ENCODE data around the gene S100A12. TPM values are rescaled to one million over a fixed set of nuclear protein-coding genes. Genes with fewer than 3 reads are reported as not detected.

S100A12 gene
- total RNA-seq, 4 donors from 2014 or later = 2.6 to 3.2 TPM; not detected in 2

DNA sequence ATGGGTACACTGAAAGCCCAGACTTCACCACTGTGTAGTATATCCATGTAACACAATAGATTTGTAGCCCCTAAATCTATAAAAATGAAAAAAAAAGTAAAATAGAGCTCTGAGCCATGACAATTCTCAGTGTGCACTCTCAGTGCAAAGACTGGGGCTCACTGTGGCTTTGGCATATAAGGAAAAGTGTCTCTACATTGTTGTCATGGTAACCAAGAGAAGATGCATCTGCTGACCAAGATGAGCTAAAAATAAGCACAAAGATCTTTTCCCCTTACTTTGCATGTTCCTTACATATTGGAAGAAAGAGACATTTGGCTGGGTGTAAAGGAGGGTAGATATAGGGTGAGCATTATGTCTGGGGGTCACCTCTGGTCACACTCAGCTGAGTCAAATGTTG lies 38.8 kb downstream of the S100A12 start:
- TF ChIP-seq, protein P1, sequence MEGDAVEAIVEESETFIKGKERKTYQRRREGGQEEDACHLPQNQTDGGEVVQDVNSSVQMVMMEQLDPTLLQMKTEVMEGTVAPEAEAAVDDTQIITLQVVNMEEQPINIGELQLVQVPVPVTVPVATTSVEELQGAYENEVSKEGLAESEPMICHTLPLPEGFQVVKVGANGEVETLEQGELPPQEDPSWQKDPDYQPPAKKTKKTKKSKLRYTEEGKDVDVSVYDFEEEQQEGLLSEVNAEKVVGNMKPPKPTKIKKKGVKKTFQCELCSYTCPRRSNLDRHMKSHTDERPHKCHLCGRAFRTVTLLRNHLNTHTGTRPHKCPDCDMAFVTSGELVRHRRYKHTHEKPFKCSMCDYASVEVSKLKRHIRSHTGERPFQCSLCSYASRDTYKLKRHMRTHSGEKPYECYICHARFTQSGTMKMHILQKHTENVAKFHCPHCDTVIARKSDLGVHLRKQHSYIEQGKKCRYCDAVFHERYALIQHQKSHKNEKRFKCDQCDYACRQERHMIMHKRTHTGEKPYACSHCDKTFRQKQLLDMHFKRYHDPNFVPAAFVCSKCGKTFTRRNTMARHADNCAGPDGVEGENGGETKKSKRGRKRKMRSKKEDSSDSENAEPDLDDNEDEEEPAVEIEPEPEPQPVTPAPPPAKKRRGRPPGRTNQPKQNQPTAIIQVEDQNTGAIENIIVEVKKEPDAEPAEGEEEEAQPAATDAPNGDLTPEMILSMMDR (IDR thresholded peaks at IDR 0.05) = no peak
- no peak for TF ChIP-seq POLR2A (IDR thresholded peaks at IDR 0.05)
- H3K4me3 ChIP-seq = no peak overlapping the region
- no peaks in the 10 kb centered on the region for H3K36me3 ChIP-seq
- H3K4me1 ChIP-seq = no peaks in the 10 kb centered on the region
- no peak overlapping the region for H3K27ac ChIP-seq
- DNase-seq = no peak
- intact Hi-C loops (cut with DNase I; ENCODE audit: low total_unique reads) = no loop called here
- H3K9me3 ChIP-seq = no peaks in the 10 kb centered on the region
- no peaks in the 10 kb centered on the region for H3K27me3 ChIP-seq

DNA sequence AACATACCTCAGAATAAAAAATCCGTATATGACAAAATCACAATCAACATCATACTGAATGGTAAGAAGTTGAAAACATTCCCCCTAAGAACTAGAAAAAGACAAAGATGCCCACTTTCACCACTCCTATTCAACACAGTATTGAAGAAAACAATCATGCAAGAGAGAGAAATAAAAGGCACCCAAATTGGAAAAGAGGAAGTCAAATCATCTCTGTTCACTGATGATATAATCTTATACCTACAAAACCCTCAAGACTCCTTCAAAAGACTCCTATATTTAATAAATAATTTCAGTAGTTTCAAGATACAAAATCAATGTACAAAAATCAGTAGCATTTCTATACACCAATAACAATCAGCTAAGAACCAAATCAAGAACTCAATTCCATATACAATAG lies 41.5 kb downstream of the S100A12 start:
- no peak overlapping the region for H3K27ac ChIP-seq
- H3K4me1 ChIP-seq = no peaks in the 10 kb centered on the region
- no peaks in the 10 kb centered on the region for H3K36me3 ChIP-seq
- DNase-seq = no peak
- no peaks in the 10 kb centered on the region for H3K27me3 ChIP-seq
- no peaks in the 10 kb centered on the region for H3K9me3 ChIP-seq
- intact Hi-C loops (cut with DNase I; ENCODE audit: low total_unique reads) = no loop called here
- no peak overlapping the region for H3K4me3 ChIP-seq
- TF ChIP-seq, protein P1 (IDR thresholded peaks at IDR 0.05) = no peak
- no peak for TF ChIP-seq POLR2A (IDR thresholded peaks at IDR 0.05)

DNA sequence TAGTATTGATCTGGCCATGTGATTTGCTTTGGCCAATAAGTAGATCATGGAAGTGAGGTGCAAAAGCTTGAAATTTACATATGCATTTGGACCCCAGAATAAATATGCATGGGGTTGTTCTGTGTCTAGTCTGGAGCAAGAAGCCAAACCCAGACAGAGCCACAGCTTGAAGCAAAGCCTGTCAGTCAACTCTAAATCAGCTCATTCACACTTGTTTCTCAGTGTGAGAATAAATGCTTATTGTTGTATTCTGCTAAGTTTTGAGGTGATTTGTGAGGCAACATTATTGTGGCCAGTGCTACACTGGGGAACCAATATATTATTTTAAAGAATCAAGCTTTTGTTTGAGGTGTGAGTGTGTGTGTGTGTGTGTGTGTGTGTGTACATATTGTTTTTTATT lies 50.5 kb downstream of the S100A12 start:
- H3K27ac ChIP-seq = no peak overlapping the region
- no peak for DNase-seq

More for the DNA sequence above, 50.5 kb downstream of the S100A12 start:
- no peaks in the 10 kb centered on the region for H3K27me3 ChIP-seq
- H3K36me3 ChIP-seq = no peaks in the 10 kb centered on the region
- H3K4me3 ChIP-seq = no peak overlapping the region
- TF ChIP-seq, protein P1 (IDR thresholded peaks at IDR 0.05) = no peak
- TF ChIP-seq POLR2A (IDR thresholded peaks at IDR 0.05) = no peak
- H3K4me1 ChIP-seq = no peaks in the 10 kb centered on the region
- H3K9me3 ChIP-seq = no peaks in the 10 kb centered on the region
- intact Hi-C loops (cut with DNase I; ENCODE audit: low total_unique reads) = no loop called here

Small RNA genes within 50 kb of the gene (small RNA-seq; reads per million reads assigned to genes)
- not detected for gene RNU6-160P
- gene S100A15A = not detected

Other genes starting within 250 kb of the S100A12 start
- gene SPRR2G, start 224.7 kb downstream of the S100A12 start, total RNA-seq = not detected
- gene LELP1, start 172.2 kb downstream of the S100A12 start, total RNA-seq = not detected
- not detected for gene PRR9, start 158.0 kb downstream of the S100A12 start, total RNA-seq
- gene LORICRIN, start 115.9 kb downstream of the S100A12 start, total RNA-seq = not detected
- gene PGLYRP3, start 62.7 kb downstream of the S100A12 start, total RNA-seq = not detected
- not detected for gene PGLYRP4, start 26.8 kb downstream of the S100A12 start, total RNA-seq
- gene S100A9, start 17.8 kb downstream of the S100A12 start, total RNA-seq = 100 to 1,000 TPM in 1 of 4 donors, 10 to 100 TPM in 3; 33.4 to 175 (median 54.0) TPM
- 10 to 100 TPM in 2 of 4 donors, 1 to 10 TPM in 1, not detected in 1; 5.4 to 25.2 (median 24.7) TPM for gene S100A8, start 15.5 kb upstream of the S100A12 start, total RNA-seq
- gene S100A7A, start 40.9 kb upstream of the S100A12 start, total RNA-seq = not detected
- 1 to 10 TPM in 1 of 4 donors, not detected in 3; 3.5 TPM for gene S100A7, start 85.0 kb upstream of the S100A12 start, total RNA-seq
- gene S100A6, start 160.4 kb upstream of the S100A12 start, total RNA-seq = 100 to 1,000 TPM in 3 of 4 donors, 10 to 100 TPM in 1; 55.5 to 729 (median 448) TPM
- not detected for gene S100A5, start 165.3 kb upstream of the S100A12 start, total RNA-seq
- gene S100A4, start 170.2 kb upstream of the S100A12 start, total RNA-seq = 100 to 1,000 TPM in 3 of 4 donors, 10 to 100 TPM in 1; 58.9 to 226 (median 155) TPM
- gene S100A3, start 173.6 kb upstream of the S100A12 start, total RNA-seq = 1 to 10 TPM in 2 of 4 donors, not detected in 2; 1.2 to 3.7 TPM
- gene S100A2, start 190.2 kb upstream of the S100A12 start, total RNA-seq = 1 to 10 TPM in 2 of 4 donors, not detected in 2; 2.1 to 2.7 TPM
- 100 to 1,000 TPM in 1 of 4 donors, 10 to 100 TPM in 3; 57.4 to 122 (median 72.1) TPM for gene S100A16, start 237.5 kb upstream of the S100A12 start, total RNA-seq
- gene S100A14, start 240.7 kb upstream of the S100A12 start, total RNA-seq = 1 to 10 TPM in 1 of 4 donors, under 1 TPM in 1, not detected in 2; 0.29 to 6.2 TPM